Neural progenitor cell (in vitro differentiated cells): ENCODE results near the gene PPP2R2B. TPM values are rescaled to one million over a fixed set of nuclear protein-coding genes. Genes with fewer than 3 reads are reported as not detected.
A peak's percentile ranks its signal among the peaks of the same experiment; 100 is the strongest.

Source experiments
- DNase-seq: peaks from one replicate; pipeline ENCODE4 v3.0.0-alpha.2; 2016; ENCODE audit warnings: low spot score
- H2AFZ ChIP-seq: fragments of 200-600 bp; sonication (generic); replicated peaks from 2 replicates; pipeline ENCODE4 v1.6.1; 2016; ENCODE audit warnings: antibody characterized with exemption
- H3F3A ChIP-seq: fragments of 200-600 bp; sonication (generic); 2 replicates; pipeline ENCODE4 v1.6.1; 2016; ENCODE audit warnings: antibody characterized with exemption, low read depth
- H3K27ac ChIP-seq: fragments of 200-600 bp; sonication (generic); 2 replicates; pipeline ENCODE4 v1.5.1; 2016; ENCODE audit warnings: mild to moderate bottlenecking
- H3K27me3 ChIP-seq: fragments of 200-600 bp; sonication (generic); 2 replicates; pipeline ENCODE4 v1.6.1; 2016; ENCODE audit warnings: mild to moderate bottlenecking, moderate library complexity
- H3K36me3 ChIP-seq: fragments of 200-600 bp; sonication (generic); 2 replicates; pipeline ENCODE4 v1.5.1; 2016
- H3K4me1 ChIP-seq: fragments of 200-600 bp; sonication (generic); 2 replicates; pipeline ENCODE4 v1.6.1; 2016; ENCODE audit warnings: mixed run types
- H3K4me2 ChIP-seq: fragments of 200-600 bp; sonication (generic); 2 replicates; pipeline ENCODE4 v1.6.1; 2016
- H3K4me3 ChIP-seq: fragments of 200-600 bp; sonication (generic); 2 replicates; pipeline ENCODE4 v1.5.1; 2016
- H3K79me2 ChIP-seq: fragments of 200-600 bp; sonication (generic); 2 replicates; pipeline ENCODE4 v1.6.1; 2016; ENCODE audit warnings: low read depth
- H3K9ac ChIP-seq: fragments of 200-600 bp; sonication (generic); 2 replicates; pipeline ENCODE4 v1.6.1; 2016
- H3K9me3 ChIP-seq: fragments of 200-600 bp; sonication (generic); 2 replicates; pipeline ENCODE4 v1.5.1; 2016; ENCODE audit warnings: low read depth
- H4K20me1 ChIP-seq: fragments of 200-600 bp; sonication (generic); 2 replicates; pipeline ENCODE4 v1.6.1; 2016; ENCODE audit warnings: low read depth
- H3K27ac Mint-ChIP-seq: 3 replicates; pipeline ENCODE4 v1.8.0; 2021; ENCODE audit warnings: mixed read lengths
- H3K27me3 Mint-ChIP-seq: 2 replicates; pipeline ENCODE4 v1.8.0; 2022; ENCODE audit warnings: low read depth, mild to moderate bottlenecking, inconsistent platforms, moderate library complexity, mixed read lengths; ENCODE audit not compliant: insufficient read depth
- H3K36me3 Mint-ChIP-seq: 3 replicates; pipeline ENCODE4 v1.8.0; 2021; ENCODE audit warnings: mixed read lengths
- H3K4me1 Mint-ChIP-seq: 3 replicates; pipeline ENCODE4 v1.8.0; 2021; ENCODE audit warnings: mixed read lengths
- H3K4me3 Mint-ChIP-seq: 3 replicates; pipeline ENCODE4 v1.8.0; 2021; ENCODE audit warnings: mild to moderate bottlenecking, moderate library complexity, mixed read lengths
- H3K9me3 Mint-ChIP-seq: 3 replicates; pipeline ENCODE4 v1.8.0; 2020; ENCODE audit warnings: mixed read lengths
- CTCF ChIP-seq: fragments of 200-600 bp; sonication (generic); IDR thresholded peaks from 2 replicates; pipeline ENCODE4 v1.5.1; 2017; ENCODE audit warnings: antibody characterized with exemption, mild to moderate bottlenecking
- EZH2 ChIP-seq: fragments of 200-600 bp; sonication (generic); IDR thresholded peaks from 2 replicates; pipeline ENCODE4 v1.6.1; 2017; ENCODE audit warnings: antibody characterized with exemption, mild to moderate bottlenecking, moderate library complexity
- EZH2phosphoT487 ChIP-seq: fragments of 200-600 bp; sonication (generic); IDR thresholded peaks from 2 replicates; pipeline ENCODE4 v1.6.1; 2017; ENCODE audit warnings: antibody characterized with exemption
- total RNA-seq: library from RNA; depleted of rRNA; stranded (reverse); fragments of >200 nt; gene quantifications from 2 replicates; pipeline ENCODE4 v1.2.3, GENCODE V29; 2015; ENCODE audit warnings: low replicate concordance

Gene PPP2R2B
- total RNA-seq, 1 donor from 2014 or later: 26.6 TPM

- Histone ChIP-seq H3K4me2 (no peak overlapping the region), H3F3A (no peaks in the 10 kb centered on the region), H3K27ac (no peak overlapping the region), H3K4me3 (no peak overlapping the region), H3K9me3 (no peaks in the 10 kb centered on the region), H3K9ac (no peak overlapping the region), H3K36me3 (no peaks in the 10 kb centered on the region), H3K79me2 (no peaks in the 10 kb centered on the region), H3K27me3 (no peaks in the 10 kb centered on the region), H3K4me1 (peaks cover 12% of the 10 kb centered on the region), H2AFZ (no peak overlapping the region), H4K20me1 (no peaks in the 10 kb centered on the region)
- Mint-ChIP-seq H3K4me1 (peaks cover 7% of the 10 kb centered on the region), H3K27ac (no peak overlapping the region), H3K27me3 (peaks cover 8% of the 10 kb centered on the region), H3K9me3 (no peaks in the 10 kb centered on the region), H3K4me3 (no peak overlapping the region), H3K36me3 (no peaks in the 10 kb centered on the region)
- TF ChIP-seq EZH2phosphoT487 (no peak), EZH2 (no peak), CTCF (no peak)
- no peak for DNase-seq
These were observed 18.2 kb downstream of the PPP2R2B start for GRCh38 chr5:146860213-146860893.

GRCh38 chr5:146852089-146852488 is 26.5 kb downstream of the PPP2R2B start:
- Histone ChIP-seq H3K9me3 (no peaks in the 10 kb centered on the region), H3K9ac (no peak overlapping the region), H3K36me3 (no peaks in the 10 kb centered on the region), H3K27ac (peak overlapping the region; percentile 47), H3K4me2 (peak overlapping the region; percentile 16), H3K27me3 (no peaks in the 10 kb centered on the region), H4K20me1 (no peaks in the 10 kb centered on the region), H2AFZ (no peak overlapping the region), H3K4me3 (no peak overlapping the region), H3K4me1 (peaks cover 38% of the 10 kb centered on the region), H3K79me2 (no peaks in the 10 kb centered on the region), H3F3A (peaks cover 21% of the 10 kb centered on the region)
- H3K36me3 Mint-ChIP-seq: no peaks in the 10 kb centered on the region
- peaks cover 8% of the 10 kb centered on the region for H3K27me3 Mint-ChIP-seq
- TF ChIP-seq EZH2: no peak
- TF ChIP-seq CTCF: no peak
- no peak for TF ChIP-seq EZH2phosphoT487
- H3K27ac Mint-ChIP-seq: no peak overlapping the region
- DNase-seq: peak; percentile 51
- H3K4me3 Mint-ChIP-seq: no peak overlapping the region
- peaks cover 5% of the 10 kb centered on the region for H3K4me1 Mint-ChIP-seq
- no peaks in the 10 kb centered on the region for H3K9me3 Mint-ChIP-seq

GRCh38 chr5:146851133-146851532 is 27.4 kb downstream of the PPP2R2B start:
- DNase-seq: no peak
- Histone ChIP-seq H3K9me3 (no peaks in the 10 kb centered on the region), H3K4me3 (no peak overlapping the region), H3K27ac (no peak overlapping the region), H3K36me3 (no peaks in the 10 kb centered on the region), H3K79me2 (no peaks in the 10 kb centered on the region), H3K9ac (no peak overlapping the region), H3K27me3 (no peaks in the 10 kb centered on the region), H3F3A (peaks cover 21% of the 10 kb centered on the region), H3K4me1 (peaks cover 37% of the 10 kb centered on the region), H4K20me1 (no peaks in the 10 kb centered on the region), H2AFZ (no peak overlapping the region), H3K4me2 (no peak overlapping the region)
- Mint-ChIP-seq H3K4me3 (no peak overlapping the region), H3K4me1 (peaks cover 5% of the 10 kb centered on the region), H3K27me3 (peaks cover 6% of the 10 kb centered on the region), H3K27ac (no peak overlapping the region), H3K9me3 (no peaks in the 10 kb centered on the region), H3K36me3 (no peaks in the 10 kb centered on the region)
- TF ChIP-seq CTCF (no peak), EZH2 (no peak), EZH2phosphoT487 (no peak)
